LNCaP clone FGC (cell line): Measurements from ENCODE around the gene MMP1.

Experiments used
- DNase-seq: peaks from one replicate; pipeline ENCODE4 v3.0.0-alpha.2; 2011; ENCODE audit warnings: low read depth
- H3K4me3 ChIP-seq: 2 replicates; pipeline ENCODE4 v1.5.1; 2011; ENCODE audit warnings: mild to moderate bottlenecking, low read depth, low read length, control low read depth
- TF ChIP-seq, protein P1 (sequence below): IDR thresholded peaks from 2 replicates; pipeline ENCODE4 v1.5.1; 2012; ENCODE audit warnings: mild to moderate bottlenecking; ENCODE audit not compliant: control insufficient read depth, insufficient read depth; ENCODE audit errors: extremely low read depth

MMP1 gene

GRCh38 chr11:102829316-102830000 lies 31.5 kb upstream of the MMP1 start:
- H3K4me3 ChIP-seq: no peak overlapping the region
- no peak for DNase-seq
- TF ChIP-seq, protein P1, sequence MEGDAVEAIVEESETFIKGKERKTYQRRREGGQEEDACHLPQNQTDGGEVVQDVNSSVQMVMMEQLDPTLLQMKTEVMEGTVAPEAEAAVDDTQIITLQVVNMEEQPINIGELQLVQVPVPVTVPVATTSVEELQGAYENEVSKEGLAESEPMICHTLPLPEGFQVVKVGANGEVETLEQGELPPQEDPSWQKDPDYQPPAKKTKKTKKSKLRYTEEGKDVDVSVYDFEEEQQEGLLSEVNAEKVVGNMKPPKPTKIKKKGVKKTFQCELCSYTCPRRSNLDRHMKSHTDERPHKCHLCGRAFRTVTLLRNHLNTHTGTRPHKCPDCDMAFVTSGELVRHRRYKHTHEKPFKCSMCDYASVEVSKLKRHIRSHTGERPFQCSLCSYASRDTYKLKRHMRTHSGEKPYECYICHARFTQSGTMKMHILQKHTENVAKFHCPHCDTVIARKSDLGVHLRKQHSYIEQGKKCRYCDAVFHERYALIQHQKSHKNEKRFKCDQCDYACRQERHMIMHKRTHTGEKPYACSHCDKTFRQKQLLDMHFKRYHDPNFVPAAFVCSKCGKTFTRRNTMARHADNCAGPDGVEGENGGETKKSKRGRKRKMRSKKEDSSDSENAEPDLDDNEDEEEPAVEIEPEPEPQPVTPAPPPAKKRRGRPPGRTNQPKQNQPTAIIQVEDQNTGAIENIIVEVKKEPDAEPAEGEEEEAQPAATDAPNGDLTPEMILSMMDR: no peak

DNA sequence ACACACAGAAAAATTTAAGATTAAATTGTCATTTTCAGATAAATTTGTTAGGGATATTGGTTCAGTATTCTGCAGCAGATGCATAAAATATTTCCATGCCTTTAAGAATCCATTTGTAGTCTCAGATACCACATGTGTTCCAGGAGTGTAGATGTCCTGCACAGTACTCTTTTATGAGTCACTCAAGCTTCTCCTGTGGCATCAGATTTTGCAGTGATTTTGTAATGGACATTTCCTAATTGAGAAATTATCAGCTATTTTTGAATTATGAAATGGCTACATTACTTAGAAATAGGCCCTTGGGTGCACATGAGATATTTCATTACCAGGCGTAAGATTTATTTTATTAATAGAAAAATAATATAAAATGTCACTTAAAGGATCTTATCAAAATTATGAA lies 26.6 kb upstream of the MMP1 start:
- DNase-seq: no peak
- no peak overlapping the region for H3K4me3 ChIP-seq
- TF ChIP-seq, protein P1: no peak

- TF ChIP-seq, protein P1: no peak
- no peak for DNase-seq
- no peak overlapping the region for H3K4me3 ChIP-seq
Observed at GRCh38 chr11:102819491-102819890, 21.5 kb upstream of the MMP1 start.

DNA sequence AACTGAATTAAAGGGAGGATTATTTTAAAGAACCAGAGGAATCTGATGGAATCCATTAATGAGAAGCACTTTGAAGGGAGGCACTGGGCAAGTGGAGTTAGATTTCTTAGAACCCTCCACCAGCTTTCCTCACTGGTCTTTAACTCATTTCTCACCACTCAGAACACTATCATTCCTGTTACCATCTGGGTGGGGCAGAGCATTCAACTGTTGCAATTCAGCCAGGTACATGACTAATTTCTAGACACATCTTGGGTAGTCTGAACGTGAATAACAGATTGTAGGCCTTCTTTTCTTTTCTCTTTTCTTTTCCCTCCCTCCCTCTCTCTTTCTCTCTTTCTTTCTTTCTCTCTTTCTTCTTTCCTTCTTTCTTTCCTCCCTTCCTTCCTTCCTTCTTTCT lies 15.5 kb upstream of the MMP1 start:
- no peak overlapping the region for H3K4me3 ChIP-seq
- TF ChIP-seq, protein P1: no peak
- no peak for DNase-seq

DNA sequence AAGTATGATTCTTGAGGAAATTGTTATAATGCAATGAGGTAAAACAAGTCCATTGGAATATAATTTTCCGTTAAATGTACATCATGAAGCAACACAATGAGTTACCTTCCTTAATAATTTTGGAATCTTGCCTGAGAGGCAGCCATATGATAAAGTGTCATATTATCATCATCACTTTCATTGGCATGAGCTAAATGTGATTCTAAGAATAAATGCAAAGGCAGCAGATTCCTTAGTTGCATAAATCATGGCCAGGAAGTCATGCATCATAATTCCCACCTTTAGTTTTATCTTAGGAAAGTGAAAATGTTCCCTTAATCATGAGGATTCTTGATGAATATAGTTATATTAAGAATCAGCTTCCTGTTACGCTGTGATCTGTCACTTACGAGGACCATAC lies 14.2 kb upstream of the MMP1 start:
- no peak for DNase-seq
- no peak overlapping the region for H3K4me3 ChIP-seq
- TF ChIP-seq, protein P1: no peak

DNA sequence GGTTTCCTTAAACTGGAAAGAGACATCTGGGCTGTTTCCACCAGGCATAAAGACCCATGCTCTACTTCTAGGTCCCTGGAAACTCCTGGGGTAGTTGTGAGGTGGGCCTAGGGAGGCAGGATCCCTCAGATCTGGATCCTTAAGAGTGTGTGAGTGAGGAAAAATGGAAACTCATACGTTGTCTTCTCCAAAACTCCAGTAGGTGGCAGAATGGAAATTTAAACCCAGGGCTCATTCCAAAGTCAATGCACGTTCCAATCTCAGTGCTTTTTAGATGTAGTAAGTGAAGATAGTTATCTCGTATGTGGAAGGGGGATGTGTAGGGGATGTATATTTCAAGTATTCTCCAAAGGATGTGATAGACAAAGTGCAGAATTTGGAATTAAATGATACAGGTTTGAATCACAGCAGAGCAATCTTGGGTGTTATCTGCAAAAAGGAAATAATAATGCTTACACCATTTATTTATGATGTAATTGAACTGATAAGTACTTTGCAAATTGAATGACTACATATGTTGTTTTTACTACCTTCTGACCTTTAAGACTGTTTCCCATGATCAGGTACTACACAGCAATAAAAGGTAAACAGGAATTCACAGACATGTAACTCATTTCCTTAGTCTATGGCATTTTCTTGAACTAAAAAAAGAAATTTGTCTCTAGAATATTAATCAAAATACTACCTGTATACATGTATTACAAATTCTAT lies 13.1 kb upstream of the MMP1 start:
- H3K4me3 ChIP-seq: no peak overlapping the region
- DNase-seq: peak; percentile 35
- TF ChIP-seq, protein P1: peak; percentile 44

GRCh38 chr11:102809971-102810370 lies 12.0 kb upstream of the MMP1 start:
- TF ChIP-seq, protein P1: no peak
- DNase-seq: no peak
- no peak overlapping the region for H3K4me3 ChIP-seq
